HepG2 (cell line): Measurements from ENCODE around the gene HELZ. TPM values are rescaled to one million over a fixed set of nuclear protein-coding genes. Genes with fewer than 3 reads are reported as not detected.

Experiments
- ATAC-seq: fragments of 200-7000 bp; cut with Tn5 transposase; 3 replicates; pipeline ENCODE4 v1.9.1; 2020; ENCODE audit warnings: mild to moderate bottlenecking, moderate library complexity
- BruUV-seq: library from RNA; stranded (reverse); fragments of 400-500 nt; replicated peaks from 2 replicates; lab custom pipeline; 2021; lab: Mats Ljungman, UMichigan
- CTCF ChIA-PET: fragments of 300-600 bp; formaldehyde crosslinking; extraction: SDS; loops from one replicate; lab custom pipeline; 2021; ENCODE audit warnings: low total read pairs, inconsistent platforms, low intra/inter-chr PET ratio; lab: Yijun Ruan, JAX
- POLR2A ChIA-PET: fragments of 350-600 bp; sonication (Branson Sonifier 250); formaldehyde crosslinking; loops from one replicate; lab custom pipeline; 2020; ENCODE audit warnings: antibody characterized with exemption, inconsistent platforms; lab: Yijun Ruan, JAX
- DNase-seq: peaks from one replicate; pipeline ENCODE4 v3.0.0-alpha.2; 2015; ENCODE audit warnings: low spot score
- FAIRE-seq: peaks from 3 replicates; lab custom pipeline; 2011; peaks lifted over from hg19 to GRCh38; lab: Jason Lieb, UNC
- H2AFZ ChIP-seq: one replicate; pipeline ENCODE4 v1.6.1; 2011; ENCODE audit warnings: low read length, inconsistent platforms
- H3K27ac ChIP-seq: fragments of 300-600 bp; 3 replicates; pipeline ENCODE4 v1.8.0; 2011; ENCODE audit warnings: mixed run types, mild to moderate bottlenecking, mixed read lengths, low read length, inconsistent platforms; ENCODE audit not compliant: insufficient read depth; ENCODE audit errors: extremely low read length
- H3K27me3 ChIP-seq, 2 experiments: fragments of 200-600 bp in 1 of 2; 2 replicates in 1 of 2; 3 replicates in 1 of 2; pipeline versions ENCODE4 v1.6.0 to v1.8.0; 2011; ENCODE audit warnings: low read length in 2 of 2, mild to moderate bottlenecking in 2 of 2, moderate library complexity in 2 of 2, inconsistent platforms in 1 of 2; ENCODE audit not compliant: insufficient read depth in 2 of 2, control insufficient read depth in 1 of 2
- H3K36me3 ChIP-seq, 2 experiments: fragments of 200-600 bp in 1 of 2; replicated peaks in 1 of 2; 2 replicates in 1 of 2; 3 replicates in 1 of 2; pipeline versions ENCODE4 v1.5.1 to v1.8.0; 2011; ENCODE audit warnings: low read length in 2 of 2, inconsistent platforms in 1 of 2; ENCODE audit not compliant: insufficient read depth in 2 of 2, control insufficient read depth in 1 of 2
- H3K4me1 ChIP-seq: 2 replicates; pipeline ENCODE4 v1.5.1; 2012; ENCODE audit warnings: low read length, inconsistent platforms; ENCODE audit not compliant: insufficient read depth
- H3K4me2 ChIP-seq: 2 replicates; pipeline ENCODE4 v1.6.0; 2011; ENCODE audit warnings: low read depth, low read length, inconsistent platforms
- H3K4me3 ChIP-seq, 3 experiments: fragments of 200-600 bp in 1 of 3; sonication (generic), shearing (Covaris generic) in 1 of 3; replicated peaks in 1 of 3; 2 replicates each; pipeline ENCODE4 v1.5.1; 2011 to 2016; ENCODE audit warnings: low read length in 3 of 3, inconsistent platforms in 2 of 3, low read depth in 2 of 3, mild to moderate bottlenecking in 2 of 3, control low read depth in 1 of 3, mixed read lengths in 1 of 3; ENCODE audit not compliant: insufficient read depth in 1 of 3
- H3K79me2 ChIP-seq: one replicate; pipeline ENCODE4 v1.6.1; 2011; ENCODE audit warnings: low read length, inconsistent platforms; ENCODE audit not compliant: insufficient read depth
- H3K9ac ChIP-seq: 2 replicates; pipeline ENCODE4 v1.6.0; 2011; ENCODE audit warnings: mild to moderate bottlenecking, low read depth, low read length, inconsistent platforms; ENCODE audit not compliant: insufficient read depth
- H3K9me3 ChIP-seq: 2 replicates; pipeline ENCODE4 v1.5.1; 2012; ENCODE audit warnings: mild to moderate bottlenecking, low read length
- H4K20me1 ChIP-seq: 2 replicates; pipeline ENCODE4 v1.6.0; 2011; ENCODE audit warnings: inconsistent platforms, mild to moderate bottlenecking, low read length, moderate library complexity; ENCODE audit not compliant: insufficient read depth
- CEBPB ChIP-seq: IDR thresholded peaks from 2 replicates; pipeline ENCODE4 v1.6.1; 2011; ENCODE audit warnings: low read depth, low read length, improper control_type of control experiment, borderline replicate concordance
- ZFY ChIP-seq: sonication (generic); formaldehyde crosslinking; IDR thresholded peaks from 2 replicates; pipeline ENCODE4 v1.4.0; 2020; ENCODE audit warnings: missing genetic modification reagents
- ZZZ3 ChIP-seq: sonication (generic); formaldehyde crosslinking; IDR thresholded peaks from 2 replicates; pipeline ENCODE4 v1.4.0; 2020; ENCODE audit warnings: missing genetic modification reagents, mild to moderate bottlenecking, borderline replicate concordance
- WGBS: methylation state at CpG from one replicate; pipeline ENCODE4 v1.1.6; 2017; ENCODE audit warnings: low lambda C conversion rate; 5-methylcytosine and 5-hydroxymethylcytosine counted together
- in situ Hi-C: cut with HindIII; loops from 2 replicates; pipeline ENCODE4 v1.10.0; 2017; ENCODE audit warnings: low pct_unique_long_range_greater_than_20kb; ENCODE audit not compliant: extremely low pct_ligation_motif_present
- intact Hi-C: fragments of 100-400 bp; cut with micrococcal nuclease; formaldehyde crosslinking; loops from one replicate; pipeline ENCODE4 v1.10.0; 2022; ENCODE audit not compliant: unreplicated experiment
- polyA plus RNA-seq, 8 experiments: library from polyadenylated mRNA; depleted of rRNA in 3 of 8; stranded (reverse) in 7 of 8; unstranded in 1 of 8; fragments of >200 nt; fragmentation: Illumina TruSeq in 4 of 8; extraction: Trizol in 4 of 8; gene quantifications; 2 replicates each; pipeline versions ENCODE4 v1.2.1 to v1.2.3, GENCODE V29; 2011 to 2016; ENCODE audit warnings: low read depth in 4 of 8, missing spikeins in 1 of 8, mixed read lengths in 1 of 8; ENCODE audit not compliant: insufficient read depth in 1 of 8
- total RNA-seq, 5 experiments: library from RNA; depleted of rRNA; stranded (reverse); fragments of >200 nt; fragmentation: Illumina TruSeq; extraction: Trizol; gene quantifications; 2 replicates each; pipeline ENCODE4 v1.2.3, GENCODE V29; 2016; ENCODE audit warnings: low read depth in 1 of 5

The HELZ gene
- total and polyA plus RNA-seq, 2 of the 13 experiments (the other 11 are each of a cell fraction or from before 2014, with no cell fraction given), result 35.3 to 52.4 TPM

GRCh38 chr17:67164302-67164701 lies 80.7 kb downstream of the HELZ start:
- ChIA-PET CTCF (no interaction called here), POLR2A (no interaction called here)

GRCh38 chr17:67162771-67163170 lies 82.2 kb downstream of the HELZ start:
- Histone ChIP-seq H3K79me2 (no peaks in the 10 kb centered on the region), H3K4me2 (no peak overlapping the region), H3K27ac (no peak overlapping the region), H3K36me3 (peaks cover 22 to 61% of the 10 kb centered on the region in 2 experiments), H3K9ac (no peak overlapping the region), H3K4me1 (no peaks in the 10 kb centered on the region), H3K9me3 (no peaks in the 10 kb centered on the region), H3K4me3 (no peak overlapping the region), H2AFZ (no peak overlapping the region), H4K20me1 (peaks cover 6% of the 10 kb centered on the region; the same call in 1 of the 2 replicates), H3K27me3 (no peaks in the 10 kb centered on the region)
- in situ Hi-C loops, result no loop called here
- POLR2A ChIA-PET, result no interaction called here
- ATAC-seq, result peak; percentile 48
- FAIRE-seq, result no peak
- intact Hi-C loops, result no loop called here
- no peak for DNase-seq
- CTCF ChIA-PET, result no interaction called here
- no TSS peak for BruUV-seq
- TF ChIP-seq ZZZ3 (CRISPR knock-in tag), result no peak

More at GRCh38 chr17:67164302-67164701, 80.7 kb downstream of the HELZ start:
- Histone ChIP-seq H3K27me3 (no peaks in the 10 kb centered on the region), H4K20me1 (peaks cover 6% of the 10 kb centered on the region; the same call in 1 of the 2 replicates), H3K79me2 (no peaks in the 10 kb centered on the region), H3K4me2 (no peak overlapping the region), H3K36me3 (peaks cover 20 to 69% of the 10 kb centered on the region in 2 experiments), H3K9ac (no peak overlapping the region), H3K4me3 (no peak overlapping the region), H2AFZ (no peak overlapping the region), H3K27ac (no peak overlapping the region), H3K4me1 (no peaks in the 10 kb centered on the region), H3K9me3 (no peaks in the 10 kb centered on the region)
- FAIRE-seq, result no peak
- no TSS peak for BruUV-seq
- in situ Hi-C loops (no loop called here), intact Hi-C loops (no loop called here)
- no peak for DNase-seq
- ATAC-seq, result no peak
- 92% methylated on average over 2 of the region's 2 CpGs for WGBS
- no peak for TF ChIP-seq ZFY (CRISPR knock-in tag)
- TF ChIP-seq CEBPB, result peak; percentile 50; the same call in 1 of the 2 replicates
